ENCODE results near the gene DNAJC3. TPM values are rescaled to one million over a fixed set of nuclear protein-coding genes. Genes with fewer than 3 reads are reported as not detected.

DNAJC3 gene, protein sequence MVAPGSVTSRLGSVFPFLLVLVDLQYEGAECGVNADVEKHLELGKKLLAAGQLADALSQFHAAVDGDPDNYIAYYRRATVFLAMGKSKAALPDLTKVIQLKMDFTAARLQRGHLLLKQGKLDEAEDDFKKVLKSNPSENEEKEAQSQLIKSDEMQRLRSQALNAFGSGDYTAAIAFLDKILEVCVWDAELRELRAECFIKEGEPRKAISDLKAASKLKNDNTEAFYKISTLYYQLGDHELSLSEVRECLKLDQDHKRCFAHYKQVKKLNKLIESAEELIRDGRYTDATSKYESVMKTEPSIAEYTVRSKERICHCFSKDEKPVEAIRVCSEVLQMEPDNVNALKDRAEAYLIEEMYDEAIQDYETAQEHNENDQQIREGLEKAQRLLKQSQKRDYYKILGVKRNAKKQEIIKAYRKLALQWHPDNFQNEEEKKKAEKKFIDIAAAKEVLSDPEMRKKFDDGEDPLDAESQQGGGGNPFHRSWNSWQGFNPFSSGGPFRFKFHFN
- polyA plus RNA-seq (2012; ENCODE audit: insufficient read length, low read depth), result 6.1 TPM

GRCh38 chr13:95676762-95677563 lies at the start of gene DNAJC3:
TSS of gene DNAJC3 (plus strand) at chr13:95677139. CDS start at chr13:95677256, 117 bp downstream.
- TF ChIP-seq, protein P1, sequence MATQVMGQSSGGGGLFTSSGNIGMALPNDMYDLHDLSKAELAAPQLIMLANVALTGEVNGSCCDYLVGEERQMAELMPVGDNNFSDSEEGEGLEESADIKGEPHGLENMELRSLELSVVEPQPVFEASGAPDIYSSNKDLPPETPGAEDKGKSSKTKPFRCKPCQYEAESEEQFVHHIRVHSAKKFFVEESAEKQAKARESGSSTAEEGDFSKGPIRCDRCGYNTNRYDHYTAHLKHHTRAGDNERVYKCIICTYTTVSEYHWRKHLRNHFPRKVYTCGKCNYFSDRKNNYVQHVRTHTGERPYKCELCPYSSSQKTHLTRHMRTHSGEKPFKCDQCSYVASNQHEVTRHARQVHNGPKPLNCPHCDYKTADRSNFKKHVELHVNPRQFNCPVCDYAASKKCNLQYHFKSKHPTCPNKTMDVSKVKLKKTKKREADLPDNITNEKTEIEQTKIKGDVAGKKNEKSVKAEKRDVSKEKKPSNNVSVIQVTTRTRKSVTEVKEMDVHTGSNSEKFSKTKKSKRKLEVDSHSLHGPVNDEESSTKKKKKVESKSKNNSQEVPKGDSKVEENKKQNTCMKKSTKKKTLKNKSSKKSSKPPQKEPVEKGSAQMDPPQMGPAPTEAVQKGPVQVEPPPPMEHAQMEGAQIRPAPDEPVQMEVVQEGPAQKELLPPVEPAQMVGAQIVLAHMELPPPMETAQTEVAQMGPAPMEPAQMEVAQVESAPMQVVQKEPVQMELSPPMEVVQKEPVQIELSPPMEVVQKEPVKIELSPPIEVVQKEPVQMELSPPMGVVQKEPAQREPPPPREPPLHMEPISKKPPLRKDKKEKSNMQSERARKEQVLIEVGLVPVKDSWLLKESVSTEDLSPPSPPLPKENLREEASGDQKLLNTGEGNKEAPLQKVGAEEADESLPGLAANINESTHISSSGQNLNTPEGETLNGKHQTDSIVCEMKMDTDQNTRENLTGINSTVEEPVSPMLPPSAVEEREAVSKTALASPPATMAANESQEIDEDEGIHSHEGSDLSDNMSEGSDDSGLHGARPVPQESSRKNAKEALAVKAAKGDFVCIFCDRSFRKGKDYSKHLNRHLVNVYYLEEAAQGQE (IDR thresholded peaks at IDR 0.05; ENCODE audit: insufficient read depth in 1 of 2, low read depth in 2 of 2, low read length in 2 of 2), result peak in 1 of 2 experiments; percentile 13; a peak in 1 of 4 replicates
- peak; percentile 38 for TF ChIP-seq FOXP2 (optimal IDR thresholded peaks at IDR 0.05; ENCODE audit: borderline replicate concordance, extremely low read depth, extremely low read length, insufficient read depth)
- peak; percentile 66 for TF ChIP-seq POLR2AphosphoS5 (IDR thresholded peaks at IDR 0.05; ENCODE audit: low read depth, low read length)
- TF ChIP-seq SIN3A (IDR thresholded peaks at IDR 0.05; ENCODE audit: borderline replicate concordance, insufficient read depth, low read length), result 0 out of 2 replicates have a peak, but pooled peaks have one; percentile 24
- TF ChIP-seq TAF1 (IDR thresholded peaks at IDR 0.05; ENCODE audit: borderline replicate concordance, insufficient read depth, low read length), result peak; percentile 78

DNA sequence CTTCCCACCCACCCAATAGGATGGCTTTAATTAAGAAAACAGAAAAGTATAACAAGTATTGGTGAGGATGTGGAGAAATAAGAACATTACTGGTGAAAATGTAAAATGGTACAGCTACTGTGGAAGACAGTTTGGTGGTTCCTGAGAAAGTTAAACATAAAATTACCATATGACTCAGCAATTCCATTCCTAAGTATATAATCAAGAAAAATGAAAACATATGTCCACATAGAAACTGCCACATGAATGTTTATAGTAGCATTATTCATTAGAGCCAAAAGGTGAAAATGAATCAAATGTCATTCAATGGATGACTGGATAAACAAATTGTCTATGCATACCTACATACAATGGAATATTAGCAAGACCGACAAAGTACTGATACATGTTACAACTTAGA lies 49.3 kb upstream of the DNAJC3 start:
- no peak for TF ChIP-seq SIN3A (IDR thresholded peaks at IDR 0.05; ENCODE audit: borderline replicate concordance, insufficient read depth, low read length)
- TF ChIP-seq FOXP2 (optimal IDR thresholded peaks at IDR 0.05; ENCODE audit: borderline replicate concordance, extremely low read depth, extremely low read length, insufficient read depth), result no peak
- TF ChIP-seq, protein P1 (IDR thresholded peaks at IDR 0.05; ENCODE audit: insufficient read depth in 1 of 2, low read depth in 2 of 2, low read length in 2 of 2), result no peak
- no peak for TF ChIP-seq TAF1 (IDR thresholded peaks at IDR 0.05; ENCODE audit: borderline replicate concordance, insufficient read depth, low read length)

DNA sequence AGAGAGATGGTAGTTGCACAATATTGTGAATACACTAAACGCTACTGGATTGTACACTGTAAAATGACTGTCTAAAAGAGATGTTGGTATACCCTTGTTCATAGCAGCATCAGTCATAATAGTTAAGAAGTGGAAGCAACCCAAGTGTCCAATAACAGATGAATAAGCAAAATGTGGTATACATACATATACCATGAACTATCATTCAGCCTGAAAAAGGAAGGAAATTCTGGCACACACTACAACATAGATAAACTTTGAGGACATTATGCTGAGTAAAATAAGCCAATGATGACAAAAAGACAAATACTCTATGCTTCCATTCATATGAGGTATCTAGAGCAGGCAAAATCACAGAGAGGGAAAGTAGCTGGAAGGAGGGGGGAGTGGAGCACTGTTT lies 48.5 kb upstream of the DNAJC3 start:
- TF ChIP-seq SIN3A (IDR thresholded peaks at IDR 0.05; ENCODE audit: borderline replicate concordance, insufficient read depth, low read length) (no peak), TAF1 (IDR thresholded peaks at IDR 0.05; ENCODE audit: borderline replicate concordance, insufficient read depth, low read length) (no peak), FOXP2 (optimal IDR thresholded peaks at IDR 0.05; ENCODE audit: borderline replicate concordance, extremely low read depth, extremely low read length, insufficient read depth) (no peak), POLR2AphosphoS5 (IDR thresholded peaks at IDR 0.05; ENCODE audit: low read depth, low read length) (no peak)
- TF ChIP-seq, protein P1 (IDR thresholded peaks at IDR 0.05; ENCODE audit: insufficient read depth in 1 of 2, low read depth in 2 of 2, low read length in 2 of 2), result no peak

DNA sequence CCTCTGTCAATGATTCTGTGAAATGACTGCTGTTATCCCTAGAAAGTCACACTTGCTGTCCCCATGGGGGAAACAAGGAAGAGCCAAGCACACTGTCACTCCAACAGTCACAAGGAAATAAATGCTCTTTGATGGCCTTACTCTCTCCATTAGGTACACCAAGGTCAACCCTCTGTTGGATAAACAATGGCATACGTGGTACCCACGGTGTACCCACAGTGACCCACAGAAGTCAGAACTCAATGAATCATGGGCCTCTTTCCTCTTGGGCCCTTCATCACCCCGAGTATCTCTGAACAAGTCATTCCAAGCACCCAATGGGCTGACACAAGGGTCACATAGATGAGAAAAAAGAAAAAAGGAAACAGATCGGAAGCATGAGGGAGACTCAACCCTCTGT lies 47.9 kb upstream of the DNAJC3 start:
- no peak for TF ChIP-seq TAF1 (IDR thresholded peaks at IDR 0.05; ENCODE audit: borderline replicate concordance, insufficient read depth, low read length)
- no peak for TF ChIP-seq POLR2AphosphoS5 (IDR thresholded peaks at IDR 0.05; ENCODE audit: low read depth, low read length)
- TF ChIP-seq, protein P1 (IDR thresholded peaks at IDR 0.05; ENCODE audit: insufficient read depth in 1 of 2, low read depth in 2 of 2, low read length in 2 of 2), result no peak
- TF ChIP-seq FOXP2 (optimal IDR thresholded peaks at IDR 0.05; ENCODE audit: borderline replicate concordance, extremely low read depth, extremely low read length, insufficient read depth), result no peak
- TF ChIP-seq SIN3A (IDR thresholded peaks at IDR 0.05; ENCODE audit: borderline replicate concordance, insufficient read depth, low read length), result no peak
